Cerebellar nuclear complex (tissue), 1 donor: ENCODE measurements around the gene BCAS1.

Experiments used
- DNase-seq, 2 experiments: peaks; one replicate each; lab custom pipeline; 2025; lab: John Stamatoyannopoulos, UW

BCAS1 gene

DNA sequence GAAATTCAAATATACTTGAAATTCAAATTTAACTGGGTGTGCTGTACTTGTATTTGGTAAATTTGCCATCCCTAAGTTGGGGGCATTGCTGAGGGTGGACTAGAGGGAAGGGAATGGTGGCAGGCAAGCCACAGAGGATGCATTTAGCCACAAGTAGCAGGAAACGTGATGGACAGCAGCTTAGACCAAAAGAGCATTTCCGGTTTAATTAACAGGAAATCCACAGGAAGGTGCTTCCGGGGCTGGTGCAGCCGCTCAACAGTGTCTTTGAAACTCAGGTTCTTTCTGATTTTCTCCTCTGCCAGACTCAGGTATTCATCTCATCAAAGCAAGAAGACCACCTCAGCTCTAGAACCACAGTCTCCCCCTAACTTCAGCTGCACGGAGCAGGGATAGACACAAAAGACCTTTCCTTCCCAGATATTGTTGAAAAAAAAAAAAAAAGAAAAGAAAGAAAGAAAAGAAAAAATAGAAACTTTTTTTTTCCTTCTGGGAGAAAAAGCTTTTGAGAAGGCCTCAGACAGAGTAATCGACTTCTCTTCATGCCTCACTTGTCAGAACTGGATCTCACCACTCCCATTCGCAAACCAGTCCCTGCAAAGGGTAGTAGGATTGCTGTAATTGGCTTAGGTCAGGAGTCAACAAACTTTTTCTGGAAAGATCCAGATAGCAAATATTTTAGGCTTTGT lies 8.0 kb upstream of the BCAS1 start:
- DNase-seq, result no peak

- no peak for DNase-seq
These were observed 5.9 kb upstream of the BCAS1 start for GRCh38 chr20:54076259-54076658.

DNA sequence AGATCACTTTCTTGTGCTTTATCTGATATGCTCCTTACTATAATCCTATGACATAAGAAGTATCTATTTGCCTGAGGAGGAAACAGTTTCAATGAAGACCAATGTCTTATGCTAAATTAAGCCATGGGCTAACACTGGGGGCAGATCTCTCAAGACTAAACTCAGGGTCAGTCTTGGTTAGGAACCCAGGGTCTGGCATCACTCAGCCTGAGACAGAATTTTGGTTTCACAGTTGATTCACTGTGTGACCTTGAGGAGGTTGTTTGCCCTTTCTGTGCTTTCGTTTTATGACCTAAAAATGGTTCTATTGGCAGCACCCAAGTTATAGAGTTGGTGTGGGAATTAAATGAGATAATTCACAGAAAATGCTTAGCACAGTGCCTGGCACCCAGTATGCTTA lies 4.9 kb upstream of the BCAS1 start:
- no peak for DNase-seq

- DNase-seq, result no peak
These were observed 4.1 kb upstream of the BCAS1 start for GRCh38 chr20:54074511-54074910.

DNA sequence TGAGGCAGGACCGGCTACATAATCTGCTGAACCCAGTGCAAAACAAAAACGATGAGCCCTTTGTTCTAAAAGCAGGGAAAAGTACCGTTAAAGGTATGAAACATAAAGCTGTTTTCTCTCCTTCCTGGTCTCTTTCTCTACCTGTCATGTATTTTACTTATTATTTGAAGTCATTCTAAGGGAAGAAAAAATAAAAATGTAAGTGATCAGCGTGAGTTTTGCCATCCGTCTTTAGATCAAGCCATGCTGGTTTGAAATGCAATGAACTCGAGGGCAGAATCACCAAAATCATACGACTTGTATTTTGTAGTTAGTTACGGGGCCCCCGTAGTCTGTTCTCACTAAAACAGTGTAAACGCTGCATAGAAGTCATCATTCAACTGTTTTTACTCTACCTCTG lies 2.9 kb upstream of the BCAS1 start:
- DNase-seq, result no peak

- no peak for DNase-seq
These were observed 858 bp downstream of the BCAS1 start for GRCh38 chr20:54069501-54069971.

- DNase-seq, result no peak
These were observed 1.4 kb downstream of the BCAS1 start for GRCh38 chr20:54068966-54069365.

- DNase-seq, result no peak
These were observed 1.9 kb downstream of the BCAS1 start for GRCh38 chr20:54068495-54068894.

DNA sequence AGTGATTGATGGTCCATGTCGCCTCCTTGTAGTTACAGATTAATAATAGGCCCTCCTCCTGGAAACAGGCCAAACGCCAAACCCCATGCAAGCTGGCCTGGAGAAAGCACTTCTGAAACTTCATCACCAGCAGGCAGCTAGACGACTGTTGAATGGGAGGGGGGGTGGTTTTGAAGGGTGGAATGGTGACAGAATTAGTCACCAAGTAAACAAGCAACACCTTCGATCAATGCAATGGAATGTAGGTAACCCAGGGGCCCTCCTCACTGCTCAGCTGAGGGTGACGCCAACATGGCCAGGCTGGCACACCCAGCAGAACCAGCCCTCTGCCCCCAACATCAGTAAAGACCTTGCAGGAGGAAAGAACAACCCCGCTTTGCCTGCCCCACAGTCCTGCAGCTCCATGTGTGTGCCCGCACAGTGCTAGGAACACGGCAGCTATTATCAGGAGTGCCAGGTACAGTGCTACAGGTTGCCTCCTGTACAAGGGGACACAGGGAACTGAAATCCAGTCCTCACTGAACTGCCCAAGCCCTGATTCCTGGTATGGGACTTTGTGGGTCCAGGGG lies 2.7 kb downstream of the BCAS1 start:
- DNase-seq, result no peak

DNA sequence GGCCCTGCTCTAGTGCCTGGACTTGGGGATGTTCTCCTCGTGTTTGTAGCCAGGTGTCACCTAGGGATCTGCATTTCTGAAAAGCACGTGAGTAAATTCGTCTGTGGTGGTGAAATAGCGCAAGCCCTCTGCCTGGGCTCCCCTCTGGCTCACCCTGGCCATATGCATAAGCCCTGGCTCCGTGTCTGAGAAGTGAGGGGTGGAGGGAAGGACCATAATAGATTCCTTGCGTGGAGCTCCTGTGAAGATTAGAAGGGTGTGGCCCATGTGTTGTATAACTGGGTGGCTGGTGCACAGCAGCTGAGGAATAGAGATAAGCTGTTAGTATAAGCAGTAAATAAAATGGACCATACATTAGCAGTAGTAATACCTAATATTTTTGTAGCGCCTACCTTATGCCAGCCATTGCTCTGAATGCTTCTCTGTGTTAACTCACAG lies 4.8 kb downstream of the BCAS1 start:
- DNase-seq, result no peak

- no peak for DNase-seq
These were observed 5.5 kb downstream of the BCAS1 start for GRCh38 chr20:54064939-54065338.

GRCh38 chr20:54063992-54064676 lies 6.3 kb downstream of the BCAS1 start:
- no peak for DNase-seq

- no peak for DNase-seq
These were observed 6.8 kb downstream of the BCAS1 start for GRCh38 chr20:54063580-54063979.

DNA sequence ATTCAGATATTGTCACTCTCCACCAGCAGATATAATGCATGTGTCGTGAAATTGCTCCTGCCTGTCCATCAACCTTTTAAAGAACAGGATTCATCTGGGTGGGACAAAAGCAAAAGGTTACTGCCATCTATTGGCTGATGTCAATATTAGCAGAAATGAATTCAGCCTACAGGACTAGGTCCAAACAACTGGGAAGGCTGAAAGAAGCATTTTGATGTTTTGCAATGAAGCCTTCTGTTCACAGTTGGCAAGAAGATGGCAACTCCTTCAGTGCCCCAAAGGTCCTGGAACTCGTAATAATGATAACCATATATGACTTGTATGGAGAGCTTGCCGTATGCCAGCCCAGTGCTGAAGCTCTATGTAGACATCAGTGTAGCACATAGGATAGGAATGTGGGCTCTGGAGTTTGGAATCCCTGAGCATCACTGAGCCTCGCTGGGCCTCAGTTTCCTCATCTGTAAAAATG lies 7.5 kb downstream of the BCAS1 start:
- no peak for DNase-seq

- no peak for DNase-seq
These were observed 9.1 kb downstream of the BCAS1 start for GRCh38 chr20:54061101-54061881.

- DNase-seq, result no peak
These were observed 10.6 kb downstream of the BCAS1 start for GRCh38 chr20:54059691-54060364.

GRCh38 chr20:54058420-54059139 lies 11.8 kb downstream of the BCAS1 start:
- no peak for DNase-seq

GRCh38 chr20:54056762-54057639 lies 13.4 kb downstream of the BCAS1 start:
- no peak for DNase-seq

GRCh38 chr20:54054516-54054915 lies 15.9 kb downstream of the BCAS1 start:
- no peak for DNase-seq

- no peak for DNase-seq
These were observed 19.3 kb downstream of the BCAS1 start for GRCh38 chr20:54051068-54051467.
